ENCODE results near the gene B3GAT1.

- no peak for TF ChIP-seq CTCF (IDR thresholded peaks at IDR 0.05)
- TF ChIP-seq POLR2AphosphoS5 (IDR thresholded peaks at IDR 0.05) = no peak
- no peak for TF ChIP-seq POLR2A (IDR thresholded peaks at IDR 0.05)
Observed at GRCh38 chr11:134398644-134399292, 13.3 kb downstream of the B3GAT1 start.
